Measurements from ENCODE around the gene GDPD4. TPM values are rescaled to one million over a fixed set of nuclear protein-coding genes. Genes with fewer than 3 reads are reported as not detected.

The GDPD4 gene
- total RNA-seq, 4 donors from 2014 or later = not detected

DNA sequence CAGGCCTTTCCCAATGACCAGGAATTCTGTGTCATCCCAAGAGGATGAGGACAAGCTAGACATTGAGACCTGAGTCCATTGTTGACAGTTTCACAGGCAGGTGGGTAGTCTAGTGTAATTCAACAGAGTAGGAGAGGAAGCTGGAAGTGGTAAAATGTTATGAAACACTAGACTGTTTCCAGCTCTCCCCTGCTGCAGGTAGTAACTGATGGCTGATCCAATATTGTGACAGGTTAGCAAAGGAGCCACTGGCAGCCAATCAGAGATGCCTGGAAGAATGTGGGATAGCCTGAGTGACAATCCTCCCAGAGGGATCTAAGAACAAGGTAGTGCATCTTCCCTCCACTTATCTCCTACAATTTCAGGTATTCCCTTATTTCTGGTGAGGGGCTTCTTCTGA, 10.6 kb upstream of the GDPD4 start:
- ATAC-seq = no peak
- no peaks in the 10 kb centered on the region for H3K27me3 ChIP-seq
- no peaks in the 10 kb centered on the region for H3K4me1 ChIP-seq
- H3K36me3 ChIP-seq = no peaks in the 10 kb centered on the region
- no peaks in the 10 kb centered on the region for H3K9me3 ChIP-seq
- intact Hi-C loops (cut with DNase I; ENCODE audit: low total_unique reads) (no loop called here), in situ Hi-C loops (cut with MboI; ENCODE audit: low sequenced_read_pairs in 4 of 4) (loop anchor here in 1 of 4 donors (10.0 kb wide), 1 partner anchor 57 kb away; no protein-coding TSS in a partner anchor)
- DNase-seq = no peak
- TF ChIP-seq, protein P1, sequence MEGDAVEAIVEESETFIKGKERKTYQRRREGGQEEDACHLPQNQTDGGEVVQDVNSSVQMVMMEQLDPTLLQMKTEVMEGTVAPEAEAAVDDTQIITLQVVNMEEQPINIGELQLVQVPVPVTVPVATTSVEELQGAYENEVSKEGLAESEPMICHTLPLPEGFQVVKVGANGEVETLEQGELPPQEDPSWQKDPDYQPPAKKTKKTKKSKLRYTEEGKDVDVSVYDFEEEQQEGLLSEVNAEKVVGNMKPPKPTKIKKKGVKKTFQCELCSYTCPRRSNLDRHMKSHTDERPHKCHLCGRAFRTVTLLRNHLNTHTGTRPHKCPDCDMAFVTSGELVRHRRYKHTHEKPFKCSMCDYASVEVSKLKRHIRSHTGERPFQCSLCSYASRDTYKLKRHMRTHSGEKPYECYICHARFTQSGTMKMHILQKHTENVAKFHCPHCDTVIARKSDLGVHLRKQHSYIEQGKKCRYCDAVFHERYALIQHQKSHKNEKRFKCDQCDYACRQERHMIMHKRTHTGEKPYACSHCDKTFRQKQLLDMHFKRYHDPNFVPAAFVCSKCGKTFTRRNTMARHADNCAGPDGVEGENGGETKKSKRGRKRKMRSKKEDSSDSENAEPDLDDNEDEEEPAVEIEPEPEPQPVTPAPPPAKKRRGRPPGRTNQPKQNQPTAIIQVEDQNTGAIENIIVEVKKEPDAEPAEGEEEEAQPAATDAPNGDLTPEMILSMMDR (IDR thresholded peaks at IDR 0.05 in 4 of 5, conservative IDR thresholded peaks at IDR 0.05 in 1 of 5) = no peak
- no peak for TF ChIP-seq POLR2A (IDR thresholded peaks at IDR 0.05)
- H3K4me3 ChIP-seq = no peak overlapping the region
- H3K27ac ChIP-seq = no peak overlapping the region

- no peaks in the 10 kb centered on the region for H3K36me3 ChIP-seq
- intact Hi-C loops (cut with DNase I; ENCODE audit: low total_unique reads) (no loop called here), in situ Hi-C loops (cut with MboI; ENCODE audit: low sequenced_read_pairs in 4 of 4) (loop anchor here in 1 of 4 donors (10.0 kb wide), 1 partner anchor 57 kb away; no protein-coding TSS in a partner anchor)
- TF ChIP-seq, protein P1 (IDR thresholded peaks at IDR 0.05 in 4 of 5, conservative IDR thresholded peaks at IDR 0.05 in 1 of 5) = no peak
- no peak for TF ChIP-seq POLR2A (IDR thresholded peaks at IDR 0.05)
- no peaks in the 10 kb centered on the region for H3K9me3 ChIP-seq
- no peaks in the 10 kb centered on the region for H3K27me3 ChIP-seq
- H3K27ac ChIP-seq = no peak overlapping the region
- H3K4me3 ChIP-seq = no peak overlapping the region
- ATAC-seq (no peak), DNase-seq (no peak)
- H3K4me1 ChIP-seq = no peaks in the 10 kb centered on the region
These were observed 10.2 kb upstream of the GDPD4 start for GRCh38 chr11:77311701-77312100.

- H3K27ac ChIP-seq = no peak overlapping the region
- ATAC-seq (no peak), DNase-seq (no peak)
- H3K27me3 ChIP-seq = no peaks in the 10 kb centered on the region
- H3K9me3 ChIP-seq = no peaks in the 10 kb centered on the region
- no peaks in the 10 kb centered on the region for H3K4me1 ChIP-seq
- TF ChIP-seq POLR2A (IDR thresholded peaks at IDR 0.05) = no peak
- TF ChIP-seq, protein P1 (IDR thresholded peaks at IDR 0.05 in 4 of 5, conservative IDR thresholded peaks at IDR 0.05 in 1 of 5) = no peak
- no peak overlapping the region for H3K4me3 ChIP-seq
- in situ Hi-C loops (cut with MboI; ENCODE audit: low sequenced_read_pairs in 4 of 4) = loop anchor here in 1 of 4 donors (10.0 kb wide), 1 partner anchor 56 kb away; no protein-coding TSS in a partner anchor
- intact Hi-C loops (cut with DNase I; ENCODE audit: low total_unique reads) = no loop called here
- H3K36me3 ChIP-seq = no peaks in the 10 kb centered on the region
These were observed 9.2 kb upstream of the GDPD4 start for GRCh38 chr11:77310721-77311120.

DNA sequence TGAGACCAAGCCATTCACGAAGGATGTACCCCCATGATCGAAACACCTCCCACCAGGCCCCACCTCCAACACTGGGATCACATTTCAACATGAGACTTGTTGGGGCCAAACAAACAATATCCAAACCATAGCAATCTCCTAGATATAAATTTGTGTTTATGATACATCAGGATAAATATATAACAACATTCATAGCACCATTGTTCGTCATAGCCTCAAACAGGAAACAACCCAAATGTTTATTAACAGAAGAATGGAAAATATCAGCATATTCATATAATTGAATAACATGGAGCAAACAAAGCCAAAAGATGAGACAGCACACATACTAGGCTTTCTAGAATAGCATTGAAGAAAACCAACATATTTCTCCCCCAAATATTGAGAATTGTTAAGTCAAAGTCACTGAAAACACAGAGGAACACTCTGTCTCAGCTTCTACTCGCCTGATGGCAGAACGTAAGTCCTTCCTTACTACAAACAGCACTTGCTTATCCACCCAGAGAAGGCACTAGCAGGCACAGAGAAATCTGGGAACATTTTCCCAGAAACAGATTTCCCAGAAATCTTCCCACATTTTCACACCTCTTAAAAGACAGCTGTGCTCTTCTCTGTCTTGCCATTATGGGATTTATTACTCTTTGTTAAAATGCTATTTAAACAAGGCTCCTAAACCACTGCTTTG, 8.1 kb upstream of the GDPD4 start:
- in situ Hi-C loops (cut with MboI; ENCODE audit: low sequenced_read_pairs in 4 of 4) (loop anchor here in 1 of 4 donors (10.0 kb wide), 1 partner anchor 55 kb away; no protein-coding TSS in a partner anchor), intact Hi-C loops (cut with DNase I; ENCODE audit: low total_unique reads) (no loop called here)
- no peaks in the 10 kb centered on the region for H3K36me3 ChIP-seq
- no peaks in the 10 kb centered on the region for H3K4me1 ChIP-seq
- DNase-seq (no peak), ATAC-seq (no peak)
- H3K9me3 ChIP-seq = no peaks in the 10 kb centered on the region
- no peak overlapping the region for H3K4me3 ChIP-seq
- H3K27me3 ChIP-seq = no peaks in the 10 kb centered on the region
- H3K27ac ChIP-seq = no peak overlapping the region
- no peak for TF ChIP-seq POLR2A (IDR thresholded peaks at IDR 0.05)
- TF ChIP-seq, protein P1 (IDR thresholded peaks at IDR 0.05 in 4 of 5, conservative IDR thresholded peaks at IDR 0.05 in 1 of 5) = no peak
